C4-2B (cell line): Measurements from ENCODE around the gene ZNF792.

ENCODE experiments used
- H3K27ac ChIP-seq: fragments of 450-650 bp; 2 replicates; pipeline ENCODE4 v1.5.1; 2017
- ZFX ChIP-seq: fragments of 450-650 bp; IDR thresholded peaks from 2 replicates; pipeline ENCODE4 v1.6.1; 2017
- TF ChIP-seq, protein P1 (sequence below): fragments of 450-650 bp; conservative IDR thresholded peaks from 2 replicates; pipeline ENCODE4 v1.5.1; 2017; ENCODE audit warnings: mild to moderate bottlenecking

ZNF792 gene

DNA sequence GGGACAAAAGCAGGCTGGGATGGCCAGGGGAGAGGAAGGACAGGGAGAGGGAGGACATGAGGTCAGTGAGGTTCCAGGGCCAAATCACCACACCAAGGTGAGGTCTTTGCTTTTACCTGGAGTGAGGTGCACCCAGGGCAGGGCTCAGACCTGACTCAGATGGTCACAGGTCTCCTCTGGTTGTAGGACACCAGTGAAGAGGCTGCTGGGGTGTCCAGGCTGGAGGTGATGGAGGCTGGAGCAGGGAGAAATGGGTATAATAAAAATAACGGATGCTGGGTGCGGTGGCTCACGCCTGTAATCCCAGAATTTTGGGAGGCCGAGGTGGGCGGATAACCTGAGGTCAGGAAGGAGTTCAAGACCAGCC is 43.0 kb upstream of the ZNF792 start:
- TF ChIP-seq, protein P1, sequence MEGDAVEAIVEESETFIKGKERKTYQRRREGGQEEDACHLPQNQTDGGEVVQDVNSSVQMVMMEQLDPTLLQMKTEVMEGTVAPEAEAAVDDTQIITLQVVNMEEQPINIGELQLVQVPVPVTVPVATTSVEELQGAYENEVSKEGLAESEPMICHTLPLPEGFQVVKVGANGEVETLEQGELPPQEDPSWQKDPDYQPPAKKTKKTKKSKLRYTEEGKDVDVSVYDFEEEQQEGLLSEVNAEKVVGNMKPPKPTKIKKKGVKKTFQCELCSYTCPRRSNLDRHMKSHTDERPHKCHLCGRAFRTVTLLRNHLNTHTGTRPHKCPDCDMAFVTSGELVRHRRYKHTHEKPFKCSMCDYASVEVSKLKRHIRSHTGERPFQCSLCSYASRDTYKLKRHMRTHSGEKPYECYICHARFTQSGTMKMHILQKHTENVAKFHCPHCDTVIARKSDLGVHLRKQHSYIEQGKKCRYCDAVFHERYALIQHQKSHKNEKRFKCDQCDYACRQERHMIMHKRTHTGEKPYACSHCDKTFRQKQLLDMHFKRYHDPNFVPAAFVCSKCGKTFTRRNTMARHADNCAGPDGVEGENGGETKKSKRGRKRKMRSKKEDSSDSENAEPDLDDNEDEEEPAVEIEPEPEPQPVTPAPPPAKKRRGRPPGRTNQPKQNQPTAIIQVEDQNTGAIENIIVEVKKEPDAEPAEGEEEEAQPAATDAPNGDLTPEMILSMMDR: no peak
- TF ChIP-seq ZFX: no peak
- H3K27ac ChIP-seq: peak overlapping the region; percentile 36

DNA sequence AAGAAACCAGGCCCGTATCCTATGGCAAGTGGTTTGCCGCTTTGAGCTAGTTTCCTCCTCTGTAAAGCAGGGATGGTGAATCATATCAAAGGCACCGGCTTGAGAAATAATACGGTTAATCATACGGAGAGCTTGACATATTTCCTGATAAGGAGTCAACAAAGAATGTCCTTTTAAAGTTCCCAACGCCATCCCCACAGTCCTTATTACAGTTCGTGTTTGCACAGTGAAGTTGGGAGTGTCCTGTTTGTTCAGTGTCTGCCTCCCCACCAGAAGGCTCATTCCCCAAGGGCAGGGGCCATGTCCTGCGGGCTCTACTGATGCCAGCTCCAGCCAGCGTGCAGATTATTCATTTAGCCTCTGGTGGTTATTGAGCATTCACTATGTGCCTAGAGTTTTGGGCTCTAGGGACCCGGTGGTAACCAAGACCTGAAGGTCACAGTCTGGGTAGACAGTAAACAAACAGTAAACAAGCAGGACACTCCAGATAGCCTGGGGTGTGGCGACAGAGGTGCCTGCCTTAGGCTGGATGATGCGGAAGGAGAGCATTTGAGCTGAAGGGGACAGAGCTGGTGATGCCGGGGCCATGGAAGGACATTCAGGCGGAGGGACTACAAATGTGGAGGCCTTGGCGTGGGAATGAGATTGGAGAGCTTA is 42.4 kb upstream of the ZNF792 start:
- TF ChIP-seq ZFX: no peak
- peak overlapping the region; percentile 36 for H3K27ac ChIP-seq

DNA sequence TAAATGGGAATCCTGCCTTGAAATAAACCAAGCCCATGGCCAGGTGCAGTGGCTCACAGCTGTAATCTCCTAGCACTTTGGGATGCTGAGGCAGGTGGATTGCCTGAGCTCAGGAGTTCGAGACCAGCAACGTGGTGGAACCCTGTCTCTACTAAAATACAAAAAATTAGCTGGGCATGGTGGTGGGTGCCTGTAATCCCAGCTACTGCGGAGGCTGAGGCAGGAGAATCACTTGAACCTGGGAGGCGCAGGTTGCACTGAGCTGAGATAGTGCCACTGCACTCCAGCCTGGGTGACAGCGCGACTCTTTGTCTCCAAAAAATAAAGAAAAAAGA is 41.9 kb upstream of the ZNF792 start:
- H3K27ac ChIP-seq: peak overlapping the region; percentile 36

DNA sequence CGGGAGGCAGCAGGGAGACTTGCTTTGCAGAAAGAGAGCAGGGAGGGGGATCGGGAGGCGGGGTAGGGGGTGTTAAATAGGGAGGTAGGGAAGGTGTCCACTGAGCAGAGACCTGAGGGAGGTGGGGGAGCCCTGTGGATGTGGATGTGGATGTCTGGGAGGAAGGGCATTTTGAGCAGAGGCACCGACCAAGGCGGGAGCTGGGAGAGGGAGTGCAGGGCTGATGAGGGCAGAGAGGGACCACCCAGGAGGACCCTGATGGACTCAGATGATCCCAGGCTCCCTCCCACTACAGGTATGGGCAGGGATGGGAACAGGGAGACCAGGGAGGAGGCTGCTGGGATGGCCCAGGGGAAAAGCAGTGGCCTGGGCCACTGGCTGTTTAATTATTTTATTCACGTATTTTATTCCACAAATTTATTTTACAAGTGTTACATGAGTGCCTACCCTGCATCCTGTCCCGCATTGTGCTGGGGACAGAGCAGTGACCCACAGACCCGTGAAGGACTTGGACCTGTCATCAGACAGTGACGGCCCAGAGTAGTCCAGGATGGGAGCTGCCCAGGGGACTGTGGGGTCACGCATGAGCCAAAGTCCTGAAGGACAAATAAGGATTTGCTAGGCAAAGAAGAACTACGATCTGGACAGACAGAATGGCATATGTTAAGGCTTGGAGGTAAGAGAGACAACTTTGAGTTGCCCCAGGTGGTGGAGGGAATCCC is 41.4 kb upstream of the ZNF792 start:
- TF ChIP-seq ZFX: no peak
- TF ChIP-seq, protein P1: no peak
- H3K27ac ChIP-seq: peak overlapping the region; percentile 36

DNA sequence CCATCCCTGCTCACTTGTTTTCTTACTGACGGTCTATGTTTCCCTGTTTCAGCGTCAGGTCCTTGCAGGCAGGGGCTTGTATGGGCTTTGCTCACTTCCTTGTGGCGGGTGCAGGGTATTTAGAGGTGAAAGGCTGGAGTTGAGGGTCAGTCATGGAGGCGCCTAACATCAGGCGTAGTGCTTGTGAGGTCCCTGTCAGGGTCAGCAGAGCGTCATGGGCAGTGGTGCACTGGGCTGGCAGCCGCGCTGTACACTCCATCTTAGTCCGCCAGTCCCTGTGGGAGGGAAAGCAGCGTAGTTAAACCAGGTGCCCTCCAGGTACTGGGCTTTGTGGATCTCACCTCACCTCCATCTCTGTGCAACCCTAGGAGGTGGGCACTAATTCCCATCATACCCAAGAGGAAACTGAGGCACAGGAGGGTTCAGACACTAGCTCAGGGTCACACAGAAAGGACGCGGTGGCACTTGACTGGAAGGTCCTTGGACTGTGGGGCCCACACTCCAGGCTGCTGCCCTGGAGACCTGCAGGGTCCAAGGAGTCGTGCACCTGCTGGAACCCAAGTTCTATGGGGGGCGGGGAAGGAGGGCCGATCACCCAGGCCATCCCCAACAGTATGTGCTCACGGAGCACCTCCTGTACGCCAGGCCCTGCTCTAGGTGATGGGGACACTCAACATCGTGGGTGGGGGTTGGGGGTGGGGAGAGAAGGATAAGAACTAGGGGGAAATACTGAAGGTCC is 40.7 kb upstream of the ZNF792 start:
- no peak for TF ChIP-seq ZFX
- TF ChIP-seq, protein P1: no peak
- no peak overlapping the region for H3K27ac ChIP-seq

DNA sequence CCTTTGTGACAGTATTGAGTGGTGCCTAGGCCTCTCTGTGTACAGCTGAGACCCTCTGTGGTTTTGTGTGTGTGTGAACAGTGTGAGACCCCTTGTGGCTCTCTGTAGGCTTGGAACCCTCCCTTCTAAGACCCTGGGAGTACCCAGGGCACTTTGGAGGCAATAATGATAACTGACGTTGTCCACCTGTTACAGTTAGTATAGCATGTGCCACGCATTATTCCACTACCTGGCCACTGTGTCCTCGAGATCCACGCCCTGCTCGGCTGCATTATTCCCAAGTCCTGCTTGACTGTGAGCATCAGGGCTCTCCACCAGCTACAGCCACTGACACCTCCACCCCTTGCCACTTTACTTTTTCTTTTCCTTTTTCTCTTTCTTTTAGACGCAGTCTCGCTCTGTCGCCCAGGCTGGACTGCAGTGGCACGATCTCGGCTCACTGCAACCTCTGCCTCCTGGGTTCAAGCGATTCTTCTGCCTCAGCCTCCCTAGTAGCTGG is 38.1 kb upstream of the ZNF792 start:
- no peak overlapping the region for H3K27ac ChIP-seq
- TF ChIP-seq, protein P1: no peak
- no peak for TF ChIP-seq ZFX

DNA sequence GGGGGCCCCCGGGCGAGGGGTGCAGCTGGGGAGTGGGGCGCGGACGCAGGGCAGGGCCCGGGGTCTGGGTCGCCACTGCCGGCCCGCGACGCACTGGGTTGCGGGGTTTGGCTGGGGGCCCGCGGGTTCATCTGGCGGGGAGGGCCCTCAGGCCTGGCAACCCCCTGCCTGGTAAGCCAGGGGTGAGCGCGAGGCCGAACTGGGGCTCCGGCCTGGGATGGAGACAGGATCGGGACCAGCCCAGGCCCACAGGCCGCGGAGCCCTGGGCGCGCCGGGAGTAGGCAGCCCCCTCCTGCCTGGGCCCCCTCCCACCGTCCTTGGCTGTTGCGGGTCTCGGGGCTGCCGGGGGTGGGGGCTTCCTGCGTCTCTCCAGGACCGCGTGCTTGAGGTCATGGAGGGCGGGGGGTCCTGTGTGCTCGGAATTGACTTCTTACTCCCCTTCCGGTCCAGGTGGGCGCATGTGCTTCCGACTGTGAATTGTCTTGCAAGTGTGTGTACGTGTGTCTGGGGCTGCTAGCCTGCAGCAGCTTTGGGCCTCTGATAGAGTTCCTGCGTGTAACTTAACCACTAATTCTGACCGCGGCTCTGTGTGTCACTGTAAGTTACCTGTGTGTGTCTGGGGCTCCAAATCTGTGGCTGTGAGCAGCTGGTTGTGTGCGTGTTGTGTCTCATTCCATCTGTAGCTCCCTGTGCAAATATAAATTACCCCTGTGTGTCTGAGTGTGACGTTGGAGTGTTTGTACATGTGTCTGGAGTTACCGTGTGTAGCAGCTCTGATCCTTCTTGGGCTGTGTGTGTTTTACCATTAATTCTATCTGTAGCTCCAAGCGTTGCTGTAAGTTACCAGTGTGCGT is 36.8 kb upstream of the ZNF792 start:
- H3K27ac ChIP-seq: peak overlapping the region; percentile 79
- peak; percentile 59; the same call in 1 of the 2 replicates for TF ChIP-seq ZFX
- TF ChIP-seq, protein P1: no peak

DNA sequence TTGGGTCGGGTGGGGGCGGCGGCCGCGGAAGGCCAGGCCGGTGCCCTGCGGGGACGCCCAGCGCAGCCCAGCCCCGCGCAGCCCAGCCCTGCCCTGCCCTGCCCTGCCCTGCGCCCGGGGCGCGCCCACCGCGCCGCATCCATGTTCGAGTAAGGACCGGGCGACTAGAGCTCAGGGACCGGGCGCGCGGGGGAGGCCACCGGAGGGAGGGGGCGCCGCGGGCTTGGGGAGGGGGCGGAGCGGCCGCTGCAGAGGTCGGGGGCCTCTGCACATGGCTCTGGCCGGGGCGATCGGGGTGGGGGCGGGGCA is 36.3 kb upstream of the ZNF792 start:
- TF ChIP-seq, protein P1: no peak
- TF ChIP-seq ZFX: no peak
- peak overlapping the region; percentile 79 for H3K27ac ChIP-seq
